Keratinocyte (primary cell): ENCODE measurements around the gene SS18L1. TPM values are rescaled to one million over a fixed set of nuclear protein-coding genes. Genes with fewer than 3 reads are reported as not detected.

Source experiments
- DNase-seq: peaks from one replicate; pipeline ENCODE4 v3.0.0-alpha.2; 2011; ENCODE audit warnings: low read depth, missing footprints, low spot score
- FAIRE-seq: peaks from 2 replicates; lab custom pipeline; 2011; peaks lifted over from hg19 to GRCh38; lab: Jason Lieb, UNC
- H2AFZ ChIP-seq: 2 replicates; pipeline ENCODE4 v1.6.0; 2012; ENCODE audit warnings: low read length, control low read depth, inconsistent platforms; ENCODE audit not compliant: control insufficient read depth
- H3K27ac ChIP-seq: 2 replicates; pipeline ENCODE4 v1.5.1; 2011; ENCODE audit warnings: low read length; ENCODE audit not compliant: control insufficient read depth, insufficient read depth
- H3K27me3 ChIP-seq: 3 replicates; pipeline ENCODE4 v1.6.0; 2011; ENCODE audit warnings: low read length; ENCODE audit not compliant: control insufficient read depth, insufficient read depth; ENCODE audit errors: extremely low read depth
- H3K36me3 ChIP-seq, 2 experiments: 2 replicates in 1 of 2; 3 replicates in 1 of 2; pipeline ENCODE4 v1.5.1; 2011; ENCODE audit warnings: low read length in 2 of 2, mild to moderate bottlenecking in 1 of 2; ENCODE audit not compliant: control insufficient read depth in 2 of 2, insufficient read depth in 2 of 2; ENCODE audit errors: extremely low read depth in 1 of 2
- H3K4me1 ChIP-seq: 3 replicates; pipeline ENCODE4 v1.5.1; 2011; ENCODE audit warnings: low read length; ENCODE audit not compliant: control insufficient read depth, insufficient read depth; ENCODE audit errors: extremely low read depth
- H3K4me2 ChIP-seq: 3 replicates; pipeline ENCODE4 v1.6.0; 2011; ENCODE audit warnings: low read depth, low read length; ENCODE audit not compliant: control insufficient read depth, insufficient read depth; ENCODE audit errors: extremely low read depth
- H3K4me3 ChIP-seq, 3 experiments: fragments of 200-600 bp in 1 of 3; sonication (generic) in 1 of 3; 2 replicates in 2 of 3; 3 replicates in 1 of 3; pipeline ENCODE4 v1.5.1; 2011 to 2016; ENCODE audit warnings: low read length in 3 of 3, mild to moderate bottlenecking in 3 of 3, control low read depth in 2 of 3, inconsistent platforms in 1 of 3, low read depth in 1 of 3, mixed read lengths in 1 of 3, mixed run types in 1 of 3, moderate library complexity in 1 of 3; ENCODE audit not compliant: control insufficient read depth in 2 of 3, insufficient read depth in 2 of 3; ENCODE audit errors: extremely low read depth in 1 of 3
- H3K79me2 ChIP-seq: 2 replicates; pipeline ENCODE4 v1.6.0; 2012; ENCODE audit warnings: low read length; ENCODE audit not compliant: control insufficient read depth, insufficient read depth
- H3K9ac ChIP-seq: 3 replicates; pipeline ENCODE4 v1.6.0; 2011; ENCODE audit warnings: low read length; ENCODE audit not compliant: control insufficient read depth, insufficient read depth; ENCODE audit errors: extremely low read depth
- H3K9me1 ChIP-seq: 3 replicates; pipeline ENCODE4 v1.6.0; 2011; ENCODE audit warnings: low read length; ENCODE audit not compliant: control insufficient read depth, insufficient read depth; ENCODE audit errors: extremely low read depth
- H3K9me3 ChIP-seq: 2 replicates; pipeline ENCODE4 v1.5.1; 2012; ENCODE audit warnings: low read depth, low read length; ENCODE audit not compliant: control insufficient read depth
- H4K20me1 ChIP-seq: 3 replicates; pipeline ENCODE4 v1.6.0; 2011; ENCODE audit warnings: low read length; ENCODE audit not compliant: control insufficient read depth, insufficient read depth; ENCODE audit errors: extremely low read depth
- CTCF ChIP-seq, 3 experiments: IDR thresholded peaks in 1 of 3; conservative IDR thresholded peaks in 1 of 3; optimal IDR thresholded peaks in 1 of 3; 2 replicates in 2 of 3; 3 replicates in 1 of 3; pipeline versions ENCODE3 to v1.5.1; 2011; ENCODE audit warnings: low read length in 3 of 3, mild to moderate bottlenecking in 3 of 3, moderate library complexity in 2 of 3, control low read depth in 1 of 3, inconsistent platforms in 1 of 3; ENCODE audit not compliant: insufficient read depth in 2 of 3; ENCODE audit errors: extremely low read depth in 1 of 3
- EZH2 ChIP-seq: IDR thresholded peaks from one replicate; pipeline ENCODE4 v1.6.1; 2012; ENCODE audit warnings: inconsistent platforms, mild to moderate bottlenecking, low read length, moderate library complexity
- dilution Hi-C: fragments of 300-500 bp; cut with MboI; formaldehyde crosslinking; loops from one replicate; pipeline ENCODE4 v1.7.0; 2020; ENCODE audit warnings: low sequenced_read_pairs; ENCODE audit not compliant: extremely low pct_ligation_motif_present
- polyA plus RNA-seq, 5 experiments: library from polyadenylated mRNA; depleted of rRNA in 3 of 5; stranded (reverse) in 3 of 5; stranded (forward) in 1 of 5; unstranded in 1 of 5; fragments of >200 nt; gene quantifications; 1 replicate in 1 of 5; 2 replicates in 3 of 5; 3 replicates in 1 of 5; pipeline versions ENCODE4 v1.2.1 to v1.2.3, GENCODE V29; 2011 to 2012; ENCODE audit warnings: missing spikeins in 2 of 5, low read depth in 1 of 5, low replicate concordance in 1 of 5

Gene SS18L1
- polyA plus RNA-seq, 1 donor (not counting 4 experiments of a cell fraction or from before 2014, with no cell fraction given) = 9.4 TPM

GRCh38 chr20:62171245-62171644, 27.7 kb downstream of the SS18L1 start:
- H3K27ac ChIP-seq = no peak overlapping the region
- FAIRE-seq (no peak), DNase-seq (no peak)
- no peaks in the 10 kb centered on the region for H3K27me3 ChIP-seq
- H3K4me1 ChIP-seq = no peaks in the 10 kb centered on the region
- TF ChIP-seq CTCF (optimal IDR thresholded peaks at IDR 0.05 in 1 of 3, IDR thresholded peaks at IDR 0.05 in 1 of 3, conservative IDR thresholded peaks at IDR 0.05 in 1 of 3; ENCODE audit: extremely low read depth in 1 of 3, insufficient read depth in 2 of 3, low read length in 3 of 3) = no peak
- TF ChIP-seq EZH2 = no peak
- H4K20me1 ChIP-seq = no peaks in the 10 kb centered on the region
- H3K9ac ChIP-seq = no peak overlapping the region
- no peaks in the 10 kb centered on the region for H3K9me1 ChIP-seq
- no peaks in the 10 kb centered on the region for H3K79me2 ChIP-seq
- H3K9me3 ChIP-seq = no peaks in the 10 kb centered on the region
- H3K36me3 ChIP-seq = peaks cover 11 to 13% of the 10 kb centered on the region in 2 experiments
- H2AFZ ChIP-seq = no peak overlapping the region
- dilution Hi-C loops = no loop called here
- no peak overlapping the region for H3K4me2 ChIP-seq
- no peak overlapping the region for H3K4me3 ChIP-seq

- Histone ChIP-seq H3K4me3 (no peak overlapping the region), H3K4me1 (no peaks in the 10 kb centered on the region), H3K27me3 (no peaks in the 10 kb centered on the region), H3K9me1 (no peaks in the 10 kb centered on the region), H3K27ac (no peak overlapping the region), H3K4me2 (no peak overlapping the region), H3K9ac (no peak overlapping the region), H3K79me2 (no peaks in the 10 kb centered on the region), H4K20me1 (no peaks in the 10 kb centered on the region), H3K9me3 (no peaks in the 10 kb centered on the region), H2AFZ (no peak overlapping the region), H3K36me3 (peaks cover 10 to 13% of the 10 kb centered on the region in 2 experiments)
- TF ChIP-seq EZH2 = no peak
- no peak for TF ChIP-seq CTCF (optimal IDR thresholded peaks at IDR 0.05 in 1 of 3, IDR thresholded peaks at IDR 0.05 in 1 of 3, conservative IDR thresholded peaks at IDR 0.05 in 1 of 3; ENCODE audit: extremely low read depth in 1 of 3, insufficient read depth in 2 of 3, low read length in 3 of 3)
- FAIRE-seq (no peak), DNase-seq (no peak)
- dilution Hi-C loops = no loop called here
Observed at GRCh38 chr20:62172666-62173065, 29.1 kb downstream of the SS18L1 start.
